Sigmoid colon (tissue), 4 donors: ENCODE results near the gene ST14.

Source experiments
- CTCF ChIP-seq, 4 experiments: fragments of 450-650 bp in 3 of 4; fragments of 200-600 bp in 1 of 4; IDR thresholded peaks; one replicate each; pipeline ENCODE4 v1.5.1; 2016 to 2019; ENCODE audit warnings: antibody characterized with exemption in 4 of 4, mild to moderate bottlenecking in 3 of 4, moderate library complexity in 2 of 4
- POLR2A ChIP-seq, 2 donors: fragments of 450-650 bp; IDR thresholded peaks; one replicate each; pipeline ENCODE4 v1.6.1; 2016; ENCODE audit warnings: antibody characterized with exemption in 2 of 2, mild to moderate bottlenecking in 2 of 2, moderate library complexity in 2 of 2
- POLR2AphosphoS5 ChIP-seq, 4 donors: sonication (generic); formaldehyde crosslinking; IDR thresholded peaks; one replicate each; pipeline ENCODE4 v1.6.1; 2017; ENCODE audit warnings: antibody characterized with exemption in 4 of 4

GRCh38 chr11:130171534-130171933 is 12.0 kb downstream of the ST14 start:
- TF ChIP-seq CTCF (IDR thresholded peaks at IDR 0.05), result no peak
- no peak for TF ChIP-seq POLR2A (IDR thresholded peaks at IDR 0.05)
- TF ChIP-seq POLR2AphosphoS5 (IDR thresholded peaks at IDR 0.05), result no peak
